Omental fat pad (tissue), 4 donors: ENCODE measurements around the gene SF3B6. TPM values are rescaled to one million over a fixed set of nuclear protein-coding genes. Genes with fewer than 3 reads are reported as not detected.
A peak's percentile ranks its signal among the peaks of the same experiment; 100 is the strongest.

Source experiments
- ATAC-seq: fragments of 150-250 bp; one replicate; pipeline ENCODE4 v1.9.1; 2016; ENCODE audit warnings: mild to moderate bottlenecking, moderate library complexity; ENCODE audit not compliant: low FRiP score
- DNase-seq: peaks from one replicate; pipeline ENCODE4 v3.0.0-alpha.2; 2019; ENCODE audit warnings: low spot score
- total RNA-seq, 4 donors: library from RNA; depleted of rRNA; stranded (reverse); fragments of >200 nt; gene quantifications; one replicate each; pipeline ENCODE4 v1.1.0, GENCODE V29; 2016
- TF ChIP-seq, protein P1 (sequence below), 3 donors: fragments of 450-650 bp; IDR thresholded peaks; one replicate each; pipeline ENCODE4 v1.5.1; 2016 to 2017; ENCODE audit warnings: antibody characterized with exemption in 3 of 3, mild to moderate bottlenecking in 3 of 3, moderate library complexity in 2 of 3

SF3B6 gene
- total RNA-seq, 4 donors from 2014 or later = 80.8 to 91.4 (median 89.2) TPM

DNA sequence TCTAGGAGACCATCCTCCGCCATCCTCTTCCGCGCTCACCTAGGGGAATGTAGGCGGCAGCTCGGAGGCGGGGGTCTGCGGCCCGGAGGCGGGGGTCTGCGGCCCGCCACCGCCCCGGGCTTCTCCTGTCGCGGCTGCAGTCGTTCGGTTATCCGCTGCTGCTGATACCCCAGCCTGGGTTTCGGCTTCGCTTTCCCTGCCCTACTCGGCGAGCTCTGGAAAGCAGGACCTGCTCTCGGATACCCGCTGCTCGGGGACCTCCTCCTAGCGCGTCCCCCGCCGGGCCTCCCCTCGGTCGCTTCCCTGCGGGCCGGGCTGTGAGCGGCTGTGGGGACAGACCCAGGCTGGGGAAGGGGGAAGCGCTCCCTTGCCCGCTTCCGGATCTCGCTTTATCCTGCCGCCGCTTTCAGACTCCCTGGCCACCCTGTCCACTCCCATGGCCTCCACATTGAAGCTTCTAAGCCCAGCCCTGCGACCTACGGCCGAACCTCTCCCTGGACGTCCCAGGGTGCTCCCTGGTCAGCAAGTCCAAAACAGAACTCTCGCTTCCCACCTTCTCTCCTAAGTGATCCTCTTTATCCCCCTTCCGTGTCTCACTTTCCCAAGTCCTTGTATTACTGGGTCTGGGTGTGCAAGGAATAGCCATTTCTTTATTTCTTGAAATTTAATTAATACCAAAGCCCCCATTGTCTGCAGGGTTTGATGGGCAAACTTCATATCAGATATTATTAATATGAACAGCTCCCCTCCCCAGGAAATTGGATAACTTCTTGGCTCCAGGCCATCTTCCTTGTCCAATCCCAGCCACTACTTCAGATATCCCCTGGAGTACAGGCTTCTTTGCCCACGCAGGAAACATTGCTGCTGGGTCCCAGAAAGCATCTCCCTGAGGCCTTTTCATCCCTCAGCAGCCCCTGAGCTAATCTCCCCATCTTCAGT is 25.8 kb downstream of the SF3B6 start:
- DNase-seq (no peak), ATAC-seq (no peak)
- TF ChIP-seq, protein P1, sequence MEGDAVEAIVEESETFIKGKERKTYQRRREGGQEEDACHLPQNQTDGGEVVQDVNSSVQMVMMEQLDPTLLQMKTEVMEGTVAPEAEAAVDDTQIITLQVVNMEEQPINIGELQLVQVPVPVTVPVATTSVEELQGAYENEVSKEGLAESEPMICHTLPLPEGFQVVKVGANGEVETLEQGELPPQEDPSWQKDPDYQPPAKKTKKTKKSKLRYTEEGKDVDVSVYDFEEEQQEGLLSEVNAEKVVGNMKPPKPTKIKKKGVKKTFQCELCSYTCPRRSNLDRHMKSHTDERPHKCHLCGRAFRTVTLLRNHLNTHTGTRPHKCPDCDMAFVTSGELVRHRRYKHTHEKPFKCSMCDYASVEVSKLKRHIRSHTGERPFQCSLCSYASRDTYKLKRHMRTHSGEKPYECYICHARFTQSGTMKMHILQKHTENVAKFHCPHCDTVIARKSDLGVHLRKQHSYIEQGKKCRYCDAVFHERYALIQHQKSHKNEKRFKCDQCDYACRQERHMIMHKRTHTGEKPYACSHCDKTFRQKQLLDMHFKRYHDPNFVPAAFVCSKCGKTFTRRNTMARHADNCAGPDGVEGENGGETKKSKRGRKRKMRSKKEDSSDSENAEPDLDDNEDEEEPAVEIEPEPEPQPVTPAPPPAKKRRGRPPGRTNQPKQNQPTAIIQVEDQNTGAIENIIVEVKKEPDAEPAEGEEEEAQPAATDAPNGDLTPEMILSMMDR (IDR thresholded peaks at IDR 0.05) = no peak

DNA sequence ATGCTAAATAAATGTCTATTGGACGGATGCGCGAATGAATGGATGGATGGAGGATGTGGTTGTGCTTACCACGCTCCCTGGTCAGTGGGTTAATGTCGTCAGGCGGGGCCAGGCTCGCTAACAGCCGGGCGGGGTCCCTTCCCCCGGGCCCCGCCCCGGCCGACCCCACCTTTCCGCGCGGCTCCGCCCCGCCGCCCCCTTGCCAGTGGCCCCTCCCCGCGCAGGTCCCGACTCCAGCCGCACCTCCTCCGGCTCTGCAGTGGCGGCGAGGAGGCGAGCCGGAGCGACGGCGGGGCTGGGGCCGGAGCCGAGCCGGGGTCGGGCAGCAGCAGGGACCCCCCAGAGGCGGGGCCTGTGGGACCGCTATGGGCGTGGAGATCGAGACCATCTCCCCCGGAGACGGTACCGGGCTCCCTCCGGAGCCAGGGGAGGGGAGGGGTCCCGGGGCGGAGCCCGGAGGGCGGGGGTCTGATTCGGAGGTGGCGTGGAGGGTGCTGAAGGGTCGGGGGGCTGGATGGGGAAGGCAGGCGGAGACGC is 26.6 kb downstream of the SF3B6 start, which contains the start of gene FKBP1B:
FKBP1B (plus strand) TSS at position 257 of the 537 bp plus-strand sequence; CDS start at position 366, 109 bp downstream.
- ATAC-seq = peak; percentile 66
- no peak for DNase-seq
- TF ChIP-seq, protein P1 (IDR thresholded peaks at IDR 0.05) = no peak

DNA sequence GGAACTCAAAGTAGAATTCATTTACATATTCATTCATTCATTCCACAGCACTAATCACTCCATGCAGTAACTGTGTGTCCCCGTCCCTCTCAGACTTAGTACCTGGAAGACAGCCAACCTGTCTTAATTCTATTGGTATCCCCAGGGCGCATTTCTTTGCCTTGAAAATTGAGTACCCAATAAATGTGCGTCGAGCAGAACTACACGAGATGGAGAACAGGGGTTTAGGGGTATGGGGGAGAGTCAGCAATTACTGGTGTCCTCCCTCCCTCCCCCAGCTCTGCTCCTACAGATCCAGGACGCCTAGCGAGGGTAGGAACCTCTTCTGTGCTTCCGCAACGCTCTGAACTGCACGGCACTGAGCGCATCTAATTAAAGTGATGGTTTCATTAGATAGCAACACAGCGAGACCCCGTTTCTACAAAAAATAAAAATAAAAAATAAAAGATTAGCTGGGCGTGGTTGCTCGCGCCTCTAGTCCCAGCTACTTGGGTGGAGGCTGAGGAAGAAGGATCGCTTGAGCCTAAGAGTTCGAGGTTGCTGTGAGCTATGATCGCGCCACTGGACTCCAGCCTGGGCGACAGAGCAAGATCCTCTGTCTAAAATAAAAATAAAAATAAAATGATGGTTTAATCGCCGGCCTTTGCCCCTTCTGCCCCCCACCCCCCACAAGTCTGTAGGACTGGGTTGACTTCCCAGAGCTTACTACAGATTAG is 27.2 kb downstream of the SF3B6 start:
- DNase-seq = no peak
- no peak for ATAC-seq
- TF ChIP-seq, protein P1 (IDR thresholded peaks at IDR 0.05) = no peak

DNA sequence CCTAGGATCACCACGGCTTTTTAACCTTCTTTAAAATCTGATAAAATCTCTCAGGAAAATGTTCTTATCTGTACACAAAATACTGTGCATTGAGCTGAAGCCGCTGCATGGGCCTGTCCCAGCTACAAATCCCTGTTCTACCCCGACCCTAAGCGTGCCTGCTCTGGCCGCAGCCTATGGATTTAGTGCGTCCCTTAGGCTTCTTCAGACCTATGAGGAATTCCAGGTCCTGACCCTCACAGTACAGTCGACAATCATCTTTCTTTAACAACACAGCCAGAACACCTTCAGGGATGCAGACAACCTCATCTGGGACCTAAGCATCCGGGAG is 28.5 kb downstream of the SF3B6 start:
- ATAC-seq = no peak

DNA sequence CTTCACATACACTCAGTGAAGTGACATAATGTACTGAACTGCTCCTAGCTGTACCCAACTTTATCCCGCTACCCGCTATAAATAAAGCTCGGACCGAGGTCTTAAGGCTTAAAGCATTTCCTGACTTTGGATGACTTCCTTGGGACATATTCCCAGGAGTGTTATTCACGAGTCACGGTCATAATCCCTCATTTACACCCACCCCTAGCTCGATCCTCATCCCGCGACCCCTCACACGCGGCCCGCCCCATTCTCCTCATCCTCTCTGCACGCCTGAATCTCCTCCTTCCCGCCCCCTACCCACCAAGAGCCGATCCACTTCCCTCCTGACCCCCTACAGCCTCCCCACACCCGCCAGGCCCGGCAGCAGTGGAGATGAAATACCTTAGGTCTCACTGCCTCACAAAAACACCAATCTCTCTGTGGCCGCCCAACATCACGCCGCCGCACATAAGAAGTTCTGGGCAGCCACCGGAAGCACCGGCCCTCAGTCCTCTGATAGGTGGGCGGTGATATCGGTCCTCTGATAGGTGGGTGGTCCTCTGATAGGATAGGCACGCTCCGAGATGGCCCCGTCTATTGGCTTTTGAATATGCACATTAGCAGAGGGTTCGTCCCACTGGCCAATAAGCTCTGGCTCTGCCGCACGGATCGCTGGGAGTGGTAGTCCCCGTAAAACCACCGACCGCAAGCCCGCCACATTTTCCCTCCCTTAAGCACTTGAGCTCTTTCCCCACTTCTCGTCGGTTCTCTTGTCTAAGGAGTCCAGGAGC is 29.0 kb downstream of the SF3B6 start, which contains the start of gene WDCP:
WDCP (minus strand) TSS at position 462 of the 773 bp plus-strand sequence. CDS start 7,897 bp downstream, outside the sequence.
- ATAC-seq = peak; percentile 99

More for the DNA sequence above, 28.5 kb downstream of the SF3B6 start:
- DNase-seq = no peak
- TF ChIP-seq, protein P1 (IDR thresholded peaks at IDR 0.05) = no peak

DNA sequence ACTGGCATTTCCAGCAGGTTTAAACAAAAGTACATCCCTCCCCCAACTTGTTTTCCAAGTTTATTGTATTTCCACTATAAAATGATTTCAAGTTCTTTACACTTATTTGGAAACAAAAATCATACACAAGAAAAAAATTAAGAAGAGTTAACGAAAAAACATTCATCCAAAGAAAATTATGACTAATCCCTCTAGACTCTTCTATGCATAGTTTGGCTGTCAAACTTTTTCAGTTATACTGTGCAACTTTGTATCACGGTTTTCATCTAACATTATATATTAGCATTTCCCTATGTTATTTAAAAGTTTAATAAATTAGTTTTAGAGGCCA is 29.6 kb downstream of the SF3B6 start:
- TF ChIP-seq, protein P1 (IDR thresholded peaks at IDR 0.05) = no peak
- ATAC-seq (no peak), DNase-seq (no peak)

More for the DNA sequence above, 29.0 kb downstream of the SF3B6 start, which contains the start of gene WDCP:
- peak; percentile 83 for DNase-seq
- TF ChIP-seq, protein P1 (IDR thresholded peaks at IDR 0.05) = no peak
